ENCODE data around the gene ATP5PB. TPM values are rescaled to one million over a fixed set of nuclear protein-coding genes. Genes with fewer than 3 reads are reported as not detected.

ATP5PB gene
- total RNA-seq, 1 experiment from 2014 or later, result 344 TPM

GRCh38 chr1:111404588-111404987, 44.7 kb upstream of the ATP5PB start:
- peaks cover 66% of the 10 kb centered on the region for H3K27me3 ChIP-seq (replicated peaks; ENCODE audit: insufficient read depth, low read depth, low read length, poor library complexity)
- intact Hi-C loops (cut with micrococcal nuclease; ENCODE audit: unreplicated experiment), result no loop called here
- BruUV-seq (replicated peaks), result no TSS peak
- no peak for DNase-seq (ENCODE audit: low spot score)
- POLR2A ChIA-PET (ENCODE audit: low non-redundant PET), result interaction anchor here (0.6 kb wide), 1 partner anchor 151 kb away, joined by 14 read pairs; no protein-coding TSS in a partner anchor
- no peak overlapping the region for H3K27ac ChIP-seq (ENCODE audit: low read depth, low read length, poor library complexity, severe bottlenecking)
- CTCF ChIA-PET, result no interaction called here
- no peaks in the 10 kb centered on the region for H3K36me3 ChIP-seq (ENCODE audit: insufficient read depth, low read length, poor library complexity, severe bottlenecking)
- no peak overlapping the region for H3K4me3 ChIP-seq (ENCODE audit: low read depth, low read length, poor library complexity, severe bottlenecking)
- no peaks in the 10 kb centered on the region for H3K9me3 ChIP-seq (ENCODE audit: low read depth, low read length, poor library complexity, severe bottlenecking)
- no peak for TF ChIP-seq EZH2 (IDR thresholded peaks at IDR 0.05; ENCODE audit: borderline replicate concordance, low read depth, low read length, poor library complexity, severe bottlenecking)
- TF ChIP-seq CTCF (conservative IDR thresholded peaks at IDR 0.05; ENCODE audit: low read depth, low read length), result no peak
- no peaks in the 10 kb centered on the region for H3K4me1 ChIP-seq (ENCODE audit: insufficient read depth, low read length, poor library complexity, severe bottlenecking)

GRCh38 chr1:111406321-111406768, 42.9 kb upstream of the ATP5PB start:
- CTCF ChIA-PET, result no interaction called here
- intact Hi-C loops (cut with micrococcal nuclease; ENCODE audit: unreplicated experiment), result no loop called here
- Histone ChIP-seq H3K27me3 (replicated peaks; ENCODE audit: insufficient read depth, low read depth, low read length, poor library complexity) (peaks cover 53% of the 10 kb centered on the region), H3K9me3 (ENCODE audit: low read depth, low read length, poor library complexity, severe bottlenecking) (no peaks in the 10 kb centered on the region), H3K4me3 (ENCODE audit: low read depth, low read length, poor library complexity, severe bottlenecking) (no peak overlapping the region), H3K36me3 (ENCODE audit: insufficient read depth, low read length, poor library complexity, severe bottlenecking) (no peaks in the 10 kb centered on the region), H3K27ac (ENCODE audit: low read depth, low read length, poor library complexity, severe bottlenecking) (no peak overlapping the region), H3K4me1 (ENCODE audit: insufficient read depth, low read length, poor library complexity, severe bottlenecking) (no peaks in the 10 kb centered on the region)
- POLR2A ChIA-PET (ENCODE audit: low non-redundant PET), result no interaction called here
- no peak for DNase-seq (ENCODE audit: low spot score)
- no TSS peak for BruUV-seq (replicated peaks)
- TF ChIP-seq CTCF (conservative IDR thresholded peaks at IDR 0.05; ENCODE audit: low read depth, low read length) (no peak), EZH2 (IDR thresholded peaks at IDR 0.05; ENCODE audit: borderline replicate concordance, low read depth, low read length, poor library complexity, severe bottlenecking) (no peak)

GRCh38 chr1:111407301-111407700, 42.0 kb upstream of the ATP5PB start:
- Histone ChIP-seq H3K27ac (ENCODE audit: low read depth, low read length, poor library complexity, severe bottlenecking) (no peak overlapping the region), H3K27me3 (replicated peaks; ENCODE audit: insufficient read depth, low read depth, low read length, poor library complexity) (peaks cover 49% of the 10 kb centered on the region), H3K36me3 (ENCODE audit: insufficient read depth, low read length, poor library complexity, severe bottlenecking) (no peaks in the 10 kb centered on the region), H3K4me3 (ENCODE audit: low read depth, low read length, poor library complexity, severe bottlenecking) (no peak overlapping the region), H3K9me3 (ENCODE audit: low read depth, low read length, poor library complexity, severe bottlenecking) (no peaks in the 10 kb centered on the region), H3K4me1 (ENCODE audit: insufficient read depth, low read length, poor library complexity, severe bottlenecking) (no peaks in the 10 kb centered on the region)
- TF ChIP-seq CTCF (conservative IDR thresholded peaks at IDR 0.05; ENCODE audit: low read depth, low read length) (no peak), EZH2 (IDR thresholded peaks at IDR 0.05; ENCODE audit: borderline replicate concordance, low read depth, low read length, poor library complexity, severe bottlenecking) (no peak)
- CTCF ChIA-PET, result no interaction called here
- POLR2A ChIA-PET (ENCODE audit: low non-redundant PET), result no interaction called here
- intact Hi-C loops (cut with micrococcal nuclease; ENCODE audit: unreplicated experiment), result no loop called here
- no peak for DNase-seq (ENCODE audit: low spot score)
- no TSS peak for BruUV-seq (replicated peaks)
